ENCODE data around the gene UBXN4. TPM values are rescaled to one million over a fixed set of nuclear protein-coding genes. Genes with fewer than 3 reads are reported as not detected.
A peak's percentile ranks its signal among the peaks of the same experiment; 100 is the strongest.

UBXN4 gene
- total RNA-seq, 1 experiment from 2014 or later, result 99.3 TPM

DNA sequence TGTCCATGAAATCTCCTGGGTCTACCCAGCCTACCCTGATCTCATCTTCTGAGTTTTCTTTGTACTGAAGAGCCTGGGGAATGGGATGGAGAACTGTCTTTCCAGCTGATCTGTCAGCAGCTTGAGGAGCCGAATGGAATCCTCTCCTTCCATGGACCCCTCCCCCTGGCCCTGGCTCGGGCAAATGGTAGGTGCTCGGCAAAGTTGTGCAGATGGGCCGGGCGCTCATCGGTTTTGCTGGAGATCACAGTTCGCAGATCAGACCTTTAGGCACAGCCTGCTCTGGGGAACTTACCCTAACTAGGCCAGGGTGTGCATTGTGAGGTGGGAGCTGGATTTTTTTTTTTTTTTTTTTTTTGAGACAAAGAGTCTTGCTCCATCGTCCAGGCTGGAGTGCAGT is 55.0 kb downstream of the UBXN4 start:
- Histone ChIP-seq H3K4me1 (no peaks in the 10 kb centered on the region), H3K4me3 (ENCODE audit: low read depth, low read length) (no peak overlapping the region), H3K36me3 (ENCODE audit: control insufficient read depth, insufficient read depth, low read length) (no peaks in the 10 kb centered on the region), H3K9me3 (peaks cover 12% of the 10 kb centered on the region), H3K27me3 (replicated peaks; ENCODE audit: control insufficient read depth, insufficient read depth, low read length) (no peaks in the 10 kb centered on the region)
- Mint-ChIP-seq H3K9me3 (ENCODE audit: unreplicated experiment) (no peaks in the 10 kb centered on the region), H3K27ac (ENCODE audit: unreplicated experiment) (peak overlapping the region; percentile 3), H3K27me3 (ENCODE audit: insufficient read depth, unreplicated experiment) (no peaks in the 10 kb centered on the region), H3K4me3 (ENCODE audit: unreplicated experiment) (no peak overlapping the region), H3K36me3 (ENCODE audit: insufficient read depth, unreplicated experiment) (no peaks in the 10 kb centered on the region), H3K4me1 (ENCODE audit: low read depth, unreplicated experiment) (no peaks in the 10 kb centered on the region)
- BruUV-seq (replicated peaks), result no TSS peak
- no peak for DNase-seq
- intact Hi-C loops (cut with micrococcal nuclease; ENCODE audit: unreplicated experiment), result loop anchor here (1.0 to 10.0 kb wide), 2 partner anchors 588 to 807 kb away; no protein-coding TSS in a partner anchor
- POLR2A ChIA-PET, result no interaction called here
- CTCF ChIA-PET, result interaction anchor here (0.6 to 0.9 kb wide), 2 partner anchors 36 to 773 kb away, joined by 3 read pairs; no protein-coding TSS in a partner anchor
- no peak for TF ChIP-seq CTCF (IDR thresholded peaks at IDR 0.05; ENCODE audit: insufficient read depth in 1 of 2, low read depth in 1 of 2, low read length in 1 of 2, severe bottlenecking in 1 of 2, unreplicated experiment in 1 of 2)

- no peak overlapping the region for H3K4me3 Mint-ChIP-seq (ENCODE audit: unreplicated experiment)
- H3K27ac Mint-ChIP-seq (ENCODE audit: unreplicated experiment), result peak overlapping the region; percentile 11
- no peaks in the 10 kb centered on the region for H3K36me3 Mint-ChIP-seq (ENCODE audit: insufficient read depth, unreplicated experiment)
- Histone ChIP-seq H3K4me3 (ENCODE audit: low read depth, low read length) (no peak overlapping the region), H3K9me3 (peaks cover 17% of the 10 kb centered on the region), H3K36me3 (ENCODE audit: control insufficient read depth, insufficient read depth, low read length) (no peaks in the 10 kb centered on the region), H3K27me3 (replicated peaks; ENCODE audit: control insufficient read depth, insufficient read depth, low read length) (no peaks in the 10 kb centered on the region), H3K4me1 (no peaks in the 10 kb centered on the region)
- H3K4me1 Mint-ChIP-seq (ENCODE audit: low read depth, unreplicated experiment), result no peaks in the 10 kb centered on the region
- DNase-seq, result peak; percentile 74 to 80
- ChIA-PET POLR2A (no interaction called here), CTCF (interaction anchor here (0.5 to 2.2 kb wide), 7 partner anchors 9 to 809 kb away, joined by 3 to 14 read pairs (median 3); no protein-coding TSS in a partner anchor)
- H3K9me3 Mint-ChIP-seq (ENCODE audit: unreplicated experiment), result no peaks in the 10 kb centered on the region
- intact Hi-C loops (cut with micrococcal nuclease; ENCODE audit: unreplicated experiment), result loop anchor here (1.0 to 10.0 kb wide), 2 partner anchors 587 to 808 kb away; no protein-coding TSS in a partner anchor
- peak; percentile 91 to 95 for TF ChIP-seq CTCF (IDR thresholded peaks at IDR 0.05; ENCODE audit: insufficient read depth in 1 of 2, low read depth in 1 of 2, low read length in 1 of 2, severe bottlenecking in 1 of 2, unreplicated experiment in 1 of 2)
- H3K27me3 Mint-ChIP-seq (ENCODE audit: insufficient read depth, unreplicated experiment), result no peaks in the 10 kb centered on the region
- BruUV-seq (replicated peaks), result no TSS peak
Measured at GRCh38 chr2:135797497-135798274, 56.0 kb downstream of the UBXN4 start.

- DNase-seq, result no peak
- no peak overlapping the region for H3K27ac Mint-ChIP-seq (ENCODE audit: unreplicated experiment)
- no peaks in the 10 kb centered on the region for H3K27me3 ChIP-seq (replicated peaks; ENCODE audit: control insufficient read depth, insufficient read depth, low read length)
- H3K9me3 Mint-ChIP-seq (ENCODE audit: unreplicated experiment), result no peaks in the 10 kb centered on the region
- no TSS peak for BruUV-seq (replicated peaks)
- ChIA-PET POLR2A (no interaction called here), CTCF (interaction anchor here (0.7 to 2.2 kb wide), 3 partner anchors 8 to 809 kb away, joined by 3 to 14 read pairs (median 4); no protein-coding TSS in a partner anchor)
- no peaks in the 10 kb centered on the region for H3K27me3 Mint-ChIP-seq (ENCODE audit: insufficient read depth, unreplicated experiment)
- no peak overlapping the region for H3K4me3 Mint-ChIP-seq (ENCODE audit: unreplicated experiment)
- no peak for TF ChIP-seq CTCF (IDR thresholded peaks at IDR 0.05; ENCODE audit: insufficient read depth in 1 of 2, low read depth in 1 of 2, low read length in 1 of 2, severe bottlenecking in 1 of 2, unreplicated experiment in 1 of 2)
- no peaks in the 10 kb centered on the region for H3K36me3 ChIP-seq (ENCODE audit: control insufficient read depth, insufficient read depth, low read length)
- no peak overlapping the region for H3K4me3 ChIP-seq (ENCODE audit: low read depth, low read length)
- intact Hi-C loops (cut with micrococcal nuclease; ENCODE audit: unreplicated experiment), result loop anchor here (10.0 kb wide), 1 partner anchor 587 kb away; no protein-coding TSS in a partner anchor
- peaks cover 17% of the 10 kb centered on the region for H3K9me3 ChIP-seq
- no peaks in the 10 kb centered on the region for H3K4me1 Mint-ChIP-seq (ENCODE audit: low read depth, unreplicated experiment)
- no peaks in the 10 kb centered on the region for H3K36me3 Mint-ChIP-seq (ENCODE audit: insufficient read depth, unreplicated experiment)
- no peaks in the 10 kb centered on the region for H3K4me1 ChIP-seq
Measured at GRCh38 chr2:135798275-135798705, 56.6 kb downstream of the UBXN4 start.
